Activated CD8-positive, alpha-beta T cell treated with anti-CD3 and anti-CD28 coated beads for 36 hours (primary cell): ENCODE results near the gene FAM110D. TPM values are rescaled to one million over a fixed set of nuclear protein-coding genes. Genes with fewer than 3 reads are reported as not detected.

Source experiments
- ATAC-seq: fragments of 200-7000 bp; cut with Tn5 transposase; one replicate; pipeline ENCODE4 v1.10.0; 2021; ENCODE audit warnings: mild to moderate bottlenecking, moderate library complexity
- CTCF ChIA-PET: fragments of 350-600 bp; sonication (Branson Sonifier 250); formaldehyde crosslinking; loops from one replicate; lab custom pipeline; 2021; ENCODE audit warnings: antibody characterized with exemption; lab: Charles Lee
- POLR2A ChIA-PET: fragments of 350-600 bp; sonication (Branson Sonifier 250); formaldehyde crosslinking; loops from one replicate; lab custom pipeline; 2021; ENCODE audit warnings: antibody characterized with exemption; lab: Charles Lee
- DNase-seq: peaks from one replicate; pipeline ENCODE4 v3.0.0-alpha.2; 2020
- H3K27ac Mint-ChIP-seq: one replicate; pipeline ENCODE4 v1.8.0; 2021; ENCODE audit warnings: mild to moderate bottlenecking, mixed read lengths
- H3K27me3 Mint-ChIP-seq: one replicate; pipeline ENCODE4 v1.8.0; 2021; ENCODE audit warnings: mixed read lengths
- H3K36me3 Mint-ChIP-seq: one replicate; pipeline ENCODE4 v1.8.0; 2021; ENCODE audit warnings: low read depth, mixed read lengths
- H3K4me1 Mint-ChIP-seq: one replicate; pipeline ENCODE4 v1.8.0; 2021; ENCODE audit warnings: low read depth, mixed read lengths
- H3K4me3 Mint-ChIP-seq: one replicate; pipeline ENCODE4 v1.8.0; 2021; ENCODE audit warnings: mild to moderate bottlenecking, moderate library complexity, mixed read lengths
- H3K9me3 Mint-ChIP-seq: one replicate; pipeline ENCODE4 v1.8.0; 2021; ENCODE audit warnings: mixed read lengths
- CTCF ChIP-seq: fragments of 200-600 bp; IDR thresholded peaks from one replicate; pipeline ENCODE4 v1.8.0; 2022; ENCODE audit warnings: antibody characterized with exemption, mild to moderate bottlenecking
- intact Hi-C: fragments of 100-400 bp; cut with micrococcal nuclease; formaldehyde crosslinking; loops from one replicate; pipeline ENCODE4 v1.10.0; 2022
- total RNA-seq, 2 experiments: library from RNA; stranded (reverse); gene quantifications; one replicate each; pipeline ENCODE4 v1.2.3, GENCODE V29; 2021

Gene FAM110D
- total RNA-seq, 2 experiments from 2014 or later: not detected

DNA sequence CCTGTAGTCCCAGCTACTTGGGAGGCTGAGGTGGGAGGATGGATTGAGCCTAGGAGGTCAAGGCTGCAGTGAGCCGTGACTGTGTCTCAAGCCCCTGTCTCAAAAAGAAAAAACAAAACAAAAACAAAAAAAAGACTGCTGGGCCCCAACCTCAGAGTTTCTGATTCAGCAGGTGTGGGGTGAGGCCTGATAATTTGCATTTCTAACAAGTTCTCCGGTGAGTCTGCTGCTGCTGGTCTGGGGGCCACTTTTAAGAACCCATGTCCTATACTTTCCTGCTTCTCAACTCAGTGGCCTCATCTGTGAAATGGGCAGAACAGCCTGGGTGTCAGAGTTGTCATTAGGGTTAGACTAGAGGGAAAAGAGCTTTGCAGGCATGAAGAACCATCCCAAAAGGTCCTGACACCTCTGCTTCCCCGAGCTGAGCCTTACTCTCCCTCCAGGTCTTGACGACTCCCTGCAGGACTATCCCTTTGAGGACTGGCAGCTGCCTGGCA lies 21.2 kb downstream of the FAM110D start:
- no peaks in the 10 kb centered on the region for H3K9me3 Mint-ChIP-seq
- H3K27me3 Mint-ChIP-seq: no peaks in the 10 kb centered on the region
- ATAC-seq (no peak), DNase-seq (no peak)
- H3K4me1 Mint-ChIP-seq: no peaks in the 10 kb centered on the region
- TF ChIP-seq CTCF: no peak
- H3K36me3 Mint-ChIP-seq: no peaks in the 10 kb centered on the region
- H3K27ac Mint-ChIP-seq: no peak overlapping the region
- H3K4me3 Mint-ChIP-seq: no peak overlapping the region
- intact Hi-C loops: no loop called here
- ChIA-PET POLR2A (interaction anchor here (0.6 to 1.1 kb wide), 3 partner anchors 8 to 159 kb away, joined by 3 read pairs; partner anchors contain the start of gene EXTL1), CTCF (interaction anchor here (1.2 to 3.2 kb wide), 4 partner anchors 10 to 285 kb away, joined by 3 to 23 read pairs (median 6); partner anchors contain the start of genes CEP85 and ZNF593)

DNA sequence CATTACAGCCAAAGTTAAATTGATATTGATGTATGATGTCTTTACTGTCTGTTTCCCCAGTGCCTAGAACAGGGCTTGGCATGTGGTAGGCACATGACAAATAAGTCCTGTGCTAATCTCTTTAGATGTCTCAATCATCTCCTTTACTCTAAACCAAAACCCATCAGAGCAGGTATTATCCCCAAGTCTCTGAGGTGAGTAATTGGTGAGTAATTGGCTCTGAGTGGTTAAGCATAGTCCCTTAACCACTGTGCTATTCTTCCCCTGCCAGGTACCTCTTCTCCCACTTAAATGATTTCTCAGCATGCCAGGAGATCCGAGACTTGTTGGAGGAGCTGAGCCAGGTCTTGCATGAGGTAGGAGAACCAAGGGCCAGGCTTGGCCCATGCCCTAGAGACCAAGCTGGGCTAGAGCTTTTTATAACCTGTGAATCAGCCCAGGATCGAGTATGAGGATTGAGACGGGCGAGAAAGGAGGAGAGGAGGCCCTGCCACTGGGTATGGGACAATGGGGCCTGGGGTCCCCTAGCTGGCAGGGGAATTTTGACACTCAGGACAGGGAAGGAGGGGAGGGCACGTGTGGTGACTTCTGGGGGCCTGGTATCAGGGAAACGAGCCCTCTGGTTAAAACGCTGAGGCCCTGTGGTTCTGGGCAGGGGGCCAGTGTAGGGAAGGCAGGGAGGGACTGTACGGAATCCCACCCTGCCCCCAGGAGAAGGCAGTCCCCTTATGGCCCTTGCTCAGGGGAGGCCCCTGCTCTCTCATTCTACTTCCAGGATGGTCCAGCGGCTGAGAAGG lies 22.9 kb downstream of the FAM110D start:
- Mint-ChIP-seq H3K9me3 (no peaks in the 10 kb centered on the region), H3K4me1 (no peaks in the 10 kb centered on the region), H3K27ac (no peak overlapping the region), H3K4me3 (no peak overlapping the region), H3K36me3 (no peaks in the 10 kb centered on the region), H3K27me3 (no peaks in the 10 kb centered on the region)
- ChIA-PET CTCF (interaction anchor here (1.1 to 2.5 kb wide), 2 partner anchors 52 to 54 kb away, joined by 3 to 8 read pairs; partner anchors contain the start of gene CEP85), POLR2A (no interaction called here)
- peak; percentile 77 for ATAC-seq
- no peak for TF ChIP-seq CTCF
- no peak for DNase-seq
- intact Hi-C loops: no loop called here

DNA sequence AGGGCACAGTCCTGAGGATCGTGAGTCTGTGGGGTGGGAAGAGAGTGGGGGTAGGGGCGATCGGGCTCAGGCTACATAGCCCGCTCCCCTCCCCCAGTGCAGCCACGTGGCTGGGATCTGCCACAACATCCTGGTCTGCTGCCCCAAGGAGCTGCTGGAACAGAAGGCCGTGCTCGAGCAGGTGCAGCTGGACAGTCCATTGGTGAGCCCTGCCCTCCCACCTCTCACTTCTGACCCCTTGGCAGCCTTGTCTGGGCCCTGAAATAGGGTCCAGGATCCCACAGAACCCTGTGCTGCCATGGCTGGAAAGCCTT lies 23.5 kb downstream of the FAM110D start:
- intact Hi-C loops: no loop called here
- TF ChIP-seq CTCF: no peak
- no peaks in the 10 kb centered on the region for H3K9me3 Mint-ChIP-seq
- no peak for ATAC-seq
- no peak overlapping the region for H3K27ac Mint-ChIP-seq
- no peak for DNase-seq
- CTCF ChIA-PET: interaction anchor here (1.1 to 2.5 kb wide), 2 partner anchors 52 to 53 kb away, joined by 3 to 8 read pairs; partner anchors contain the start of gene CEP85
- H3K27me3 Mint-ChIP-seq: no peaks in the 10 kb centered on the region
- no peaks in the 10 kb centered on the region for H3K4me1 Mint-ChIP-seq
- POLR2A ChIA-PET: no interaction called here
- no peaks in the 10 kb centered on the region for H3K36me3 Mint-ChIP-seq
- H3K4me3 Mint-ChIP-seq: no peak overlapping the region

DNA sequence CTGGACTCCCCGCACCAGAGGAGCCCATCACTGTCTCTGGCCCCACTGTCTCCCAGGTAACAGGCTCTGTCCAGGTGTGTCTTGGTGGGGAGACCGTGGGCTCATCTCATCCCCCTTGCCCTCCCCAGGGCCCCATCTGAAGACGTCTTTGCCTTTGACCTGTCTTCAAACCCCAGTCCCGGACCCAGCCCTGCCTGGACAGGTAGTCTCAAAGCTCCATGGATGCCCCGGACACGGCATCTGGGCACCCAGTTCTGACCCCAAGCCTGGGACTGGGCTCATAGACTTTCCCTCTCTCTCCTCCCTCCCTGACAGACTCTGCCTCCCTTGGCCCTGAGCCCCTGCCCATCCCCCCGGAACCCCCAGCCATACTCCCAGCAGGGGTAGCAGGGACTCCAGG lies 25.2 kb downstream of the FAM110D start:
- POLR2A ChIA-PET: no interaction called here
- ATAC-seq (no peak), DNase-seq (no peak)
- H3K4me3 Mint-ChIP-seq: no peak overlapping the region
- no peaks in the 10 kb centered on the region for H3K27me3 Mint-ChIP-seq
- intact Hi-C loops: no loop called here
- CTCF ChIA-PET: no interaction called here
- H3K9me3 Mint-ChIP-seq: no peaks in the 10 kb centered on the region
- TF ChIP-seq CTCF: no peak
- no peaks in the 10 kb centered on the region for H3K4me1 Mint-ChIP-seq
- no peak overlapping the region for H3K27ac Mint-ChIP-seq
- H3K36me3 Mint-ChIP-seq: no peaks in the 10 kb centered on the region

DNA sequence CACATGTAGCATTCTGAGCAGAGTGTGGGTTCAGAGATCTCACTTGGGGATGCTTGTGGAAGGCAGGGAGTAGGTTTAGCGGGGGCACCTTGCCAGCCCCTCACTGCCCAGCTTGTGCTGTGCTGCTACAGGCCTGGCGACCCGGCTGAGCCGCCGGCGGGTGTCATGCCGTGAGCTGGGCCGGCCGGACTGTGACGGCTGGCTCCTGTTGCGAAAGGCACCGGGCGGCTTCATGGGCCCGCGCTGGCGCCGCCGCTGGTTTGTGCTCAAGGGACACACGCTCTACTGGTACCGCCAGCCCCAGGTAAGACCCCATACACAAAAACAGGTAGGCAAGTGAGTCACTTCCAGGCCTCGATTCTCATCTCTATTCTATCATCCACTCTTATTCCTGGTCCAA lies 26.0 kb downstream of the FAM110D start:
- no peak overlapping the region for H3K27ac Mint-ChIP-seq
- CTCF ChIA-PET: no interaction called here
- no peak overlapping the region for H3K4me3 Mint-ChIP-seq
- H3K9me3 Mint-ChIP-seq: no peaks in the 10 kb centered on the region
- no peaks in the 10 kb centered on the region for H3K36me3 Mint-ChIP-seq
- DNase-seq (no peak), ATAC-seq (no peak)
- intact Hi-C loops: no loop called here
- TF ChIP-seq CTCF: no peak
- H3K27me3 Mint-ChIP-seq: no peaks in the 10 kb centered on the region
- POLR2A ChIA-PET: no interaction called here
- no peaks in the 10 kb centered on the region for H3K4me1 Mint-ChIP-seq
